ENCODE measurements around the gene GMFB.

The GMFB gene

GRCh38 chr14:54488646-54489317 is at the start of gene GMFB:
Gene GMFB (minus strand): TSS chr14:54488980. CDS start chr14:54488927, 53 bp downstream.
- peak; percentile 88 for DNase-seq (ENCODE audit: low spot score)

- no peak for DNase-seq (ENCODE audit: low spot score)
These were observed 49.3 kb upstream of the GMFB start for GRCh38 chr14:54538055-54538454.

GRCh38 chr14:54537651-54538050 is 48.9 kb upstream of the GMFB start:
- DNase-seq (ENCODE audit: low spot score) = no peak

- DNase-seq (ENCODE audit: low spot score) = peak; percentile 15
These were observed 46.9 kb upstream of the GMFB start for GRCh38 chr14:54535646-54536045.

GRCh38 chr14:54535126-54535525 is 46.3 kb upstream of the GMFB start:
- no peak for DNase-seq (ENCODE audit: low spot score)

GRCh38 chr14:54533100-54533499 is 44.3 kb upstream of the GMFB start:
- DNase-seq (ENCODE audit: low spot score) = no peak

GRCh38 chr14:54532111-54533012 is 43.6 kb upstream of the GMFB start:
- no peak for DNase-seq (ENCODE audit: low spot score)

GRCh38 chr14:54529811-54530210 is 41.0 kb upstream of the GMFB start:
- DNase-seq (ENCODE audit: low spot score) = no peak

- peak; percentile 31 for DNase-seq (ENCODE audit: low spot score)
These were observed 40.2 kb upstream of the GMFB start for GRCh38 chr14:54528973-54529372.

GRCh38 chr14:54524410-54524809 is 35.6 kb upstream of the GMFB start:
- no peak for DNase-seq (ENCODE audit: low spot score)

GRCh38 chr14:54516709-54517108 is 27.9 kb upstream of the GMFB start:
- DNase-seq (ENCODE audit: low spot score) = no peak

- no peak for DNase-seq (ENCODE audit: low spot score)
These were observed 26.9 kb upstream of the GMFB start for GRCh38 chr14:54515670-54516069.

- no peak for DNase-seq (ENCODE audit: low spot score)
These were observed 23.6 kb upstream of the GMFB start for GRCh38 chr14:54512393-54512792.

GRCh38 chr14:54509546-54510501 is 21.0 kb upstream of the GMFB start, which contains the start of gene CGRRF1:
Gene CGRRF1 (plus strand): TSS chr14:54509906. CDS start chr14:54509960, 54 bp downstream.
- DNase-seq (ENCODE audit: low spot score) = peak; percentile 98

GRCh38 chr14:54503486-54503885 is 14.7 kb upstream of the GMFB start:
- peak; percentile 35 for DNase-seq (ENCODE audit: low spot score)

- DNase-seq (ENCODE audit: low spot score) = no peak
These were observed 13.8 kb upstream of the GMFB start for GRCh38 chr14:54502602-54503001.

GRCh38 chr14:54501480-54501879 is 12.7 kb upstream of the GMFB start:
- DNase-seq (ENCODE audit: low spot score) = no peak

- no peak for DNase-seq (ENCODE audit: low spot score)
These were observed 12.0 kb upstream of the GMFB start for GRCh38 chr14:54500744-54501143.

- DNase-seq (ENCODE audit: low spot score) = no peak
These were observed 9.8 kb upstream of the GMFB start for GRCh38 chr14:54498579-54498978.

- DNase-seq (ENCODE audit: low spot score) = no peak
These were observed 9.3 kb upstream of the GMFB start for GRCh38 chr14:54498095-54498531.

- DNase-seq (ENCODE audit: low spot score) = no peak
These were observed 8.4 kb upstream of the GMFB start for GRCh38 chr14:54497224-54497623.

GRCh38 chr14:54493293-54493692 is 4.5 kb upstream of the GMFB start:
- DNase-seq (ENCODE audit: low spot score) = no peak

Measured in cerebellar cortex (tissue), 1 donor.